Type B pancreatic cell (in vitro differentiated cells): ENCODE data around the gene SPNS2. TPM values are rescaled to one million over a fixed set of nuclear protein-coding genes. Genes with fewer than 3 reads are reported as not detected.

Source experiments
- DNase-seq: peaks from one replicate; pipeline ENCODE4 v3.0.0; 2021; ENCODE audit warnings: mixed read lengths; ENCODE audit not compliant: unreplicated experiment; ENCODE audit errors: extremely low spot score
- H3K27ac Mint-ChIP-seq: 2 replicates; pipeline ENCODE4 v1.8.0; 2021; ENCODE audit warnings: mild to moderate bottlenecking, mixed read lengths
- H3K27me3 Mint-ChIP-seq: 2 replicates; pipeline ENCODE4 v1.8.0; 2021; ENCODE audit warnings: mixed read lengths
- H3K36me3 Mint-ChIP-seq: 2 replicates; pipeline ENCODE4 v1.8.0; 2021; ENCODE audit warnings: mixed read lengths
- H3K4me1 Mint-ChIP-seq: one replicate; pipeline ENCODE4 v1.8.0; 2021; ENCODE audit warnings: mixed read lengths; ENCODE audit not compliant: unreplicated experiment
- H3K4me3 Mint-ChIP-seq: 2 replicates; pipeline ENCODE4 v1.8.0; 2021; ENCODE audit warnings: mild to moderate bottlenecking, mixed read lengths
- H3K9me3 Mint-ChIP-seq: 2 replicates; pipeline ENCODE4 v1.8.0; 2021; ENCODE audit warnings: mixed read lengths
- CTCF ChIP-seq: fragments of 200-600 bp; sonication (generic); conservative IDR thresholded peaks from 2 replicates; pipeline ENCODE4 v1.5.0; 2021; ENCODE audit warnings: antibody characterized with exemption, mild to moderate bottlenecking
- total RNA-seq: library from RNA; stranded (reverse); gene quantifications from 2 replicates; pipeline ENCODE4 v1.2.1, GENCODE V29; 2021; ENCODE audit warnings: low replicate concordance

The SPNS2 gene
- total RNA-seq, 1 donor from 2014 or later, result 16.1 TPM

GRCh38 chr17:4530799-4531730 lies 32.4 kb downstream of the SPNS2 start:
- no peak overlapping the region for H3K4me3 Mint-ChIP-seq
- no peak overlapping the region for H3K27ac Mint-ChIP-seq
- H3K4me1 Mint-ChIP-seq, result peaks cover 9% of the 10 kb centered on the region
- no peaks in the 10 kb centered on the region for H3K9me3 Mint-ChIP-seq
- no peak for DNase-seq
- no peak for TF ChIP-seq CTCF
- H3K36me3 Mint-ChIP-seq, result peaks cover 4% of the 10 kb centered on the region
- H3K27me3 Mint-ChIP-seq, result peaks cover 8% of the 10 kb centered on the region

DNA sequence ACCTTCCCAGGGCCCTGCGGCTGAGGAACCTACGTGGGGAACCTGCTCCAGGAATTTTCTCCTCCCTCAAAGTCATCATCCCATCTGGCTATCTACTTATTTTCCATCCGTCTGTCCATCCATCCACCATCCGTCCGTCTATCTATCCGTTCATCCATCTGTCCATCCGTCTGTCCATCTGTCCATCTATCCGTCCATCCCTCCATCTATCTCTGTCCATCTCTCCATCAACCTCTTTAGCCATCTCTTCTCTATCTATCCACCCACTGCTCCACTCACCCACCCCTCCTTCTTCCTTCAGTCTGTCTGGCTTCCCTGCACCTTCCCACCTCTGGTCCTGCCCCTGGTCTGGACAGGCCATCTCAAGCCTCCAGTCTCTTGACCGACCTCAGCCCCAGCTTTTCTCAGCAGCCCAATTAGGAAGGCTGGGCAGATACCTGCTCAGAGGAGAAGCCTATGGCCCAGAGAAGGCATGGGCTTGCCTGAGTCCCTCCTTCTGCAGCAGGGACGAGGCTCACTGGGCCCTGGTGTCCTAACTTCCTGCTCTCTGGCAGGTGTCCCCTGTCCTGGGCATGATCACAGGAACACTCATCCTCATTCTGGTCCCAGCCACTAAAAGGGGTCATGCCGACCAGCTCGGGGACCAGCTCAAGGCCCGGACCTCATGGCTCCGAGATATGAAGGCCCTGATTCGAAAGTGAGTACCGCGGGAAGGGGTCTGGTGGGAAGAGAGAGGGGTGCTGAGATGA lies 33.5 kb downstream of the SPNS2 start:
- H3K4me1 Mint-ChIP-seq, result peaks cover 9% of the 10 kb centered on the region
- no peak for DNase-seq
- no peak for TF ChIP-seq CTCF
- H3K36me3 Mint-ChIP-seq, result peaks cover 4% of the 10 kb centered on the region
- peaks cover 4% of the 10 kb centered on the region for H3K27me3 Mint-ChIP-seq
- no peaks in the 10 kb centered on the region for H3K9me3 Mint-ChIP-seq
- no peak overlapping the region for H3K4me3 Mint-ChIP-seq
- no peak overlapping the region for H3K27ac Mint-ChIP-seq

DNA sequence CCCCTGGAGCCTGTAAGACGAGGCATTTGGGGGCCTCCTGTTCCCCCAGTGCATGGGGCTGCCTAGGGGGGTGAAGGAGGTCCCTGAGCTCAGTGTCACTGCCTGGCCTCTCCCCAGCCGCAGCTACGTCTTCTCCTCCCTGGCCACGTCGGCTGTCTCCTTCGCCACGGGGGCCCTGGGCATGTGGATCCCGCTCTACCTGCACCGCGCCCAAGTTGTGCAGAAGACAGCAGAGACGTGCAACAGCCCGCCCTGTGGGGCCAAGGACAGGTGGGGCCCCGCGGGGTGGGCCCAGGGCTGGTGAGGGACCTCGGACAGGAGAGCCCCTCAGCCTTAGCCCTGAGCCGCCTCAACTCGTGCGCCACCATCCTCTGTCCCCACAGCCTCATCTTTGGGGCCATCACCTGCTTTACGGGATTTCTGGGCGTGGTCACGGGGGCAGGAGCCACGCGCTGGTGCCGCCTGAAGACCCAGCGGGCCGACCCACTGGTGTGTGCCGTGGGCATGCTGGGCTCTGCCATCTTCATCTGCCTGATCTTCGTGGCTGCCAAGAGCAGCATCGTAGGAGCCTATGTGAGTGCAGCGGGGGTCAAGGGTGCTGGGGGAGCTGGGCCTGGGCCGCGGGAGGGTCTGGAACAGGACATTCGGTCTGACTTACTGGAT lies 34.3 kb downstream of the SPNS2 start:
- no peak overlapping the region for H3K27ac Mint-ChIP-seq
- DNase-seq, result no peak
- peaks cover 4% of the 10 kb centered on the region for H3K27me3 Mint-ChIP-seq
- H3K4me1 Mint-ChIP-seq, result peaks cover 4% of the 10 kb centered on the region
- no peaks in the 10 kb centered on the region for H3K9me3 Mint-ChIP-seq
- H3K36me3 Mint-ChIP-seq, result peaks cover 4% of the 10 kb centered on the region
- no peak for TF ChIP-seq CTCF
- no peak overlapping the region for H3K4me3 Mint-ChIP-seq

DNA sequence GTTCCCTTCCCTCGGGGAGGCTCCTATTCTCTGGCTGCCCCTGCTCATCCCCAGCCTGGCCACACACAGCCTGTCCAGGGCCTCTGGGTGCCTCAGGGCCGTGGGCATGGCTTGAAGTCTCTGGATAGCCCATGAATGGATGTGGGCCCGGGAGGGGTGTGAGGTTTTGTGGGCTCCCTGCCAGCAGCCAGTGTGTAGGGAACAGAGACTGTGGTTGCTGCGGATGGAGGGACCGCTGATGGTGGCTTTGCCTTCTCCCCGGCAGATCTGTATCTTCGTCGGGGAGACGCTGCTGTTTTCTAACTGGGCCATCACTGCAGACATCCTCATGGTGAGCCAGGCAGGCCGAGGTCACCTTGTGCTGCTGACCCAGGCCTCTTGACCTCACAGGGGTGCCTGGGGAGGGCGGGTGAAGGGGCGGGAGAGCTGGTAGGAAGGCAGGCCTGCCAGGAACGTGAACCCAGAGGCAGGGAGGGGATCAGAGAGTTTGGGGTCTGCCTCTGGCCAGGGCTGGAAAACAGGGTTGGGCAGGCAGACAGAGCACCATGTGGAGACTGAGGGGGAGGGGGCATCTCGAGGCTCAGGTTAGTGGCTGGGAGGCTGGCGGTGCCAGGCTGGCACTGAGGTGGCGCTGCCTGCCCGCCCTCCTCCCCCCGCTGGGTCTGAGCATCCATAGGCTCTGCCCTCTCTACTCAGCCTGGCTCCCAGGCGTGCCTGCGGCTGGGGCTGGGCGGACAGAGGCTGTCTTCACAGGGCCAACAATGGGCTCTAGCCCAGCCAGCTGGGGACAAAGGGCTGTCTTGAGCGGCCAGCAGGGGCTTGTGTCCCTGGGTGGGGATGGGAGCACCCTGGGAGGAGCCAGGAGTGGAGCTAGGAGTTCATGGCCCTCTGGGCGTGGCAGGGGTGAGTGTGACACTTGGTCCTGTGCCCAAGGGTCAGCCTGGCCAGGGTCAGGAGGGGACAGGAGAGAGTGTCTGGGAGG lies 35.1 kb downstream of the SPNS2 start:
- Mint-ChIP-seq H3K36me3 (peaks cover 4% of the 10 kb centered on the region), H3K4me3 (no peak overlapping the region), H3K27ac (no peak overlapping the region), H3K9me3 (no peaks in the 10 kb centered on the region), H3K27me3 (peaks cover 4% of the 10 kb centered on the region), H3K4me1 (peaks cover 4% of the 10 kb centered on the region)
- no peak for DNase-seq
- no peak for TF ChIP-seq CTCF

DNA sequence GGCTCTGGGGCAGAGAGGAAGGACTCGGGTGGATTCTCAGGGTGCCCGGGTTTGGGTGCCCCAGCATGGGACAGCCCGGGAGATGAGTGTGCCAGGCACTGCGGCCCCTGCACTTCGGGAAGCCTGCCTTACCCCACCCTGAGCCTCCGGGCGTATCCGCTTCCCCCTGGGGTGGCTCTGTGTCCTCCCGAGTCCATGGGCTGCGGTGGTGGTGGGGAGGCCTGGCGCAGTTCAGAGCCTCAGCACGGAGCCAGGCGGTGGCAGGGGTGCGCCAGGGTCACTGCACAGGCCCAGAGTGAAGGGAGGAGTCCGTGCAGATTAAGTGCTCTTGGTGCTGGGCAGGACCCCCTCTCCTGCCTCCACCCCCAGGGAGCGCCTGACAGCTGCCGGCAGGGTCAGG lies 35.8 kb downstream of the SPNS2 start:
- no peak for TF ChIP-seq CTCF
- Mint-ChIP-seq H3K9me3 (no peaks in the 10 kb centered on the region), H3K4me3 (no peak overlapping the region), H3K27ac (no peak overlapping the region), H3K4me1 (peaks cover 4% of the 10 kb centered on the region), H3K27me3 (peaks cover 4% of the 10 kb centered on the region), H3K36me3 (peaks cover 4% of the 10 kb centered on the region)
- DNase-seq, result no peak
